ENCODE measurements around the gene UBASH3B. TPM values are rescaled to one million over a fixed set of nuclear protein-coding genes. Genes with fewer than 3 reads are reported as not detected.

UBASH3B gene
- total RNA-seq, 1 experiment from 2014 or later: 8.0 TPM

- H3K79me1 ChIP-seq (ENCODE audit: insufficient read depth, low read depth, low read length, poor library complexity, severe bottlenecking): no peaks in the 10 kb centered on the region
- no peak overlapping the region for H3K27ac Mint-ChIP-seq
- WGBS (ENCODE audit: extremely low coverage, insufficient read length, low lambda C conversion rate): no CpG with 5 or more reads among the region's 1 CpG
Observed at GRCh38 chr11:122650619-122651018, 4.9 kb upstream of the UBASH3B start.

More at GRCh38 chr11:122650619-122651018, 4.9 kb upstream of the UBASH3B start:
- H3K23ac ChIP-seq (ENCODE audit: insufficient read length, low read depth, low read length): no peak overlapping the region
- no peak overlapping the region for H3K14ac ChIP-seq (ENCODE audit: insufficient read depth, low read length)
- no peaks in the 10 kb centered on the region for H3K9me3 Mint-ChIP-seq
- no peak for DNase-seq
- no peaks in the 10 kb centered on the region for H3K9me3 ChIP-seq (ENCODE audit: control insufficient read depth, low read depth, low read length)
- H3K27ac ChIP-seq (ENCODE audit: insufficient read length, low read depth, low read length): no peak overlapping the region
- no peaks in the 10 kb centered on the region for H4K20me1 ChIP-seq (ENCODE audit: control insufficient read depth, insufficient read depth, insufficient read length)
- H2BK5ac ChIP-seq (ENCODE audit: insufficient read length, low read length): no peak overlapping the region
- no peaks in the 10 kb centered on the region for H3K36me3 Mint-ChIP-seq (ENCODE audit: insufficient read depth in 1 of 3, low read depth in 3 of 3)
- no peaks in the 10 kb centered on the region for H3K79me2 ChIP-seq (ENCODE audit: insufficient read depth, low read length)
- no peaks in the 10 kb centered on the region for H3K23me2 ChIP-seq (ENCODE audit: insufficient read length, low read depth, low read length, poor library complexity, severe bottlenecking)
- peaks cover 7 to 9% of the 10 kb centered on the region in 2 experiments for H3K4me1 Mint-ChIP-seq
- no peak for TF ChIP-seq CTCF (conservative IDR thresholded peaks at IDR 0.05)
- H2BK12ac ChIP-seq (ENCODE audit: insufficient read length, low read depth, low read length): no peak overlapping the region
- no peak overlapping the region for H2BK120ac ChIP-seq (ENCODE audit: low read depth, low read length, poor library complexity, severe bottlenecking)
- H3K18ac ChIP-seq (ENCODE audit: insufficient read length, low read depth, low read length): no peak overlapping the region
- no peak overlapping the region for H3K9ac ChIP-seq (ENCODE audit: extremely low read depth, insufficient read length, low read length)
- peaks cover 9% of the 10 kb centered on the region; the same call in 1 of the 2 replicates for H3K27me3 ChIP-seq (ENCODE audit: insufficient read depth, low read length)
- H2AFZ ChIP-seq (ENCODE audit: low read length): no peak overlapping the region
- H4K8ac ChIP-seq (replicated peaks; ENCODE audit: insufficient read length, low read depth, low read length): no peak overlapping the region
- H3T11ph ChIP-seq (ENCODE audit: low read length): no peak overlapping the region
- H3K56ac ChIP-seq (ENCODE audit: insufficient read length, low read depth, low read length): no peak overlapping the region
- H3K4me3 Mint-ChIP-seq: no peak overlapping the region
- H4K5ac ChIP-seq (ENCODE audit: insufficient read length, low read depth, low read length): no peak overlapping the region
- H2AK5ac ChIP-seq (ENCODE audit: insufficient read length, low read length): no peak overlapping the region
- H3K27me3 Mint-ChIP-seq (ENCODE audit: low read depth): peaks cover 39% of the 10 kb centered on the region
- no peak overlapping the region for H4K91ac ChIP-seq (ENCODE audit: insufficient read length, low read depth, low read length)
- no peak overlapping the region for H3K4me2 ChIP-seq (ENCODE audit: insufficient read depth, insufficient read length, low read length)
- H3K4me1 ChIP-seq (ENCODE audit: insufficient read depth, low read length): peaks cover 3% of the 10 kb centered on the region; the same call in 1 of the 2 replicates
- H2BK20ac ChIP-seq (ENCODE audit: low read depth, low read length, poor library complexity, severe bottlenecking): no peak overlapping the region
- H3K4ac ChIP-seq (ENCODE audit: low read depth, low read length): no peak overlapping the region
- no peak overlapping the region for H2BK15ac ChIP-seq (ENCODE audit: low read depth, low read length)
